Fibroblast of mammary gland (primary cell): Measurements from ENCODE around the gene VEGFA.
A peak's percentile ranks its signal among the peaks of the same experiment; 100 is the strongest.

Source experiments
- DNase-seq: peaks from one replicate; pipeline ENCODE4 v3.0.0-alpha.2; 2010; ENCODE audit warnings: low read depth
- H3K4me3 ChIP-seq: 2 replicates; pipeline ENCODE4 v1.5.1; 2011; ENCODE audit warnings: low read depth, mild to moderate bottlenecking, low read length, moderate library complexity; ENCODE audit not compliant: control insufficient read depth
- TF ChIP-seq, protein P1 (sequence below): conservative IDR thresholded peaks from 2 replicates; pipeline ENCODE4 v1.5.1; 2011; ENCODE audit warnings: low read depth, low read length, inconsistent platforms; ENCODE audit not compliant: control insufficient read depth, insufficient read depth

The VEGFA gene

DNA sequence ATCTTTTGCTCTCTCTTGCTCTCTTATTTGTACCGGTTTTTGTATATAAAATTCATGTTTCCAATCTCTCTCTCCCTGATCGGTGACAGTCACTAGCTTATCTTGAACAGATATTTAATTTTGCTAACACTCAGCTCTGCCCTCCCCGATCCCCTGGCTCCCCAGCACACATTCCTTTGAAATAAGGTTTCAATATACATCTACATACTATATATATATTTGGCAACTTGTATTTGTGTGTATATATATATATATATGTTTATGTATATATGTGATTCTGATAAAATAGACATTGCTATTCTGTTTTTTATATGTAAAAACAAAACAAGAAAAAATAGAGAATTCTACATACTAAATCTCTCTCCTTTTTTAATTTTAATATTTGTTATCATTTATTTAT lies 15.9 kb downstream of the VEGFA start:
- H3K4me3 ChIP-seq, result no peak overlapping the region
- TF ChIP-seq, protein P1, sequence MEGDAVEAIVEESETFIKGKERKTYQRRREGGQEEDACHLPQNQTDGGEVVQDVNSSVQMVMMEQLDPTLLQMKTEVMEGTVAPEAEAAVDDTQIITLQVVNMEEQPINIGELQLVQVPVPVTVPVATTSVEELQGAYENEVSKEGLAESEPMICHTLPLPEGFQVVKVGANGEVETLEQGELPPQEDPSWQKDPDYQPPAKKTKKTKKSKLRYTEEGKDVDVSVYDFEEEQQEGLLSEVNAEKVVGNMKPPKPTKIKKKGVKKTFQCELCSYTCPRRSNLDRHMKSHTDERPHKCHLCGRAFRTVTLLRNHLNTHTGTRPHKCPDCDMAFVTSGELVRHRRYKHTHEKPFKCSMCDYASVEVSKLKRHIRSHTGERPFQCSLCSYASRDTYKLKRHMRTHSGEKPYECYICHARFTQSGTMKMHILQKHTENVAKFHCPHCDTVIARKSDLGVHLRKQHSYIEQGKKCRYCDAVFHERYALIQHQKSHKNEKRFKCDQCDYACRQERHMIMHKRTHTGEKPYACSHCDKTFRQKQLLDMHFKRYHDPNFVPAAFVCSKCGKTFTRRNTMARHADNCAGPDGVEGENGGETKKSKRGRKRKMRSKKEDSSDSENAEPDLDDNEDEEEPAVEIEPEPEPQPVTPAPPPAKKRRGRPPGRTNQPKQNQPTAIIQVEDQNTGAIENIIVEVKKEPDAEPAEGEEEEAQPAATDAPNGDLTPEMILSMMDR, result no peak
- DNase-seq, result no peak

DNA sequence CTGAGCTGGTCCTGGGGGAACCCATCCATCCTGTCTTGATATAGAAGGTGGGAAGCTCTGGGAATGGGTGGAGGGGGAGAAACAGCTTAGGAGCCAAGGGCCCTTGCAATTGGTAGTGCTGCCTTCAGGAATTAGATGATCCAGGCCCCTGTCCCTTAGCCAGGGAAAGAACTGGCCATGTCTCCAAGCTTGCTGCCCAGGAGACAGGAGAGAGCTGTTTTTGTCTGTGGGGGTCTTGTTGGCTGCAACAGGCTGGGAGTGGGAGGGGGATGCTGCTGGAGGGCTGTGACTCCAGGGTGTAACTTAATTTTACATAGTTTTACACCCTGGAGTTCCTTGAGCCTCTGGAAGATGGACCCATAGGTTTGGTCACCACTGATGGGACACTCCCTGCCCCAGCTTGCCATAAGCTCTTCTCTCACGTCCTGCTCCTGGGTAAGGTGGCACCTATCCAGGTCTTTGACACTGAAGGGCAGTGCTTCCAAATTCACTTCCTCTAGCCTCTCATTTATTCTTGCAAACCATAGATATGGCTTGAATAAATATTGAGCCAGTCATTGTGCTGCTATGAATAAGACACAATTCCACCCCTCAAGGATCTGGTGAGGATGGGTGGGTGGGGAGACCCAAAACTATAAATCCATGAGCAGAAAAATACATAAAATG lies 16.8 kb downstream of the VEGFA start:
- TF ChIP-seq, protein P1, result no peak
- no peak overlapping the region for H3K4me3 ChIP-seq
- no peak for DNase-seq

DNA sequence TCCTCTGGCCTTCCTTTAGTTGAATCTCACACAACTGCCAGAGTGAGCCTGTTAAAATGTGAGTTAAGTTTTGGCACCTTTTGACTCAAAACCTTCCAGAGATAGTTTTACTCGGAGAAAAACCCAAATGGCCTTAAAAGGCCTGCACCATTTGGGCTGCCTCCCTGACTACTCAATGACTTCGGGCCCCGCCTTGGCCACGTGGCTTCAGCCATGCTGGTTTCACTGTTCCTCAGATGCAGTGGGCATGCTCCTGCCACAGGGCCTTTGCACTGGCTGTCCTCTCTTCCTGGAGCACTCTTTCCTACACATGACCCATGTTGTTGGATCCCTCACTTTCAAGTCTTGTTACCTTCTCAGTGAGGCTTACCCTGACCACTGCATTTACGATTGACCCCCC lies 18.3 kb downstream of the VEGFA start:
- DNase-seq, result no peak
- H3K4me3 ChIP-seq, result no peak overlapping the region
- TF ChIP-seq, protein P1, result no peak

DNA sequence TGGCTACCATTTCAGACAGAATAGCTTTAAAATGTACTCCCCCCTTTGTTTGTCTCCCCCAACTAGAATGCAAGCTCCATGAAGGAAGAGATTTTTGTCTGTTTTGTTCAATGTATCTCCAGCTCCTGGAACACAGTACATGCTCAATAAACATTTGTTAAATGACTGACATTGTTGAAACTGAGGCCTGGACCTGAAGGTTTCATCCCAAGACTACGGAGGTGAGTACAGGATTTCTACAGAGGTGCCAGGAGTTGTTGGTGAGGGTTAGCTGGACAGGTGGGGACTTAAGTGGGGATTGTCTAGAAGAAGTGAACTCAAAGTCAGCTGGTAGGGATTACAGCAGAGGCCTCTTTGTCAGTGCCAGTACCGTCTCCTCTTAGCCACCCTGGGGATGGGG lies 19.4 kb downstream of the VEGFA start:
- DNase-seq, result no peak
- TF ChIP-seq, protein P1, result no peak
- no peak overlapping the region for H3K4me3 ChIP-seq

DNA sequence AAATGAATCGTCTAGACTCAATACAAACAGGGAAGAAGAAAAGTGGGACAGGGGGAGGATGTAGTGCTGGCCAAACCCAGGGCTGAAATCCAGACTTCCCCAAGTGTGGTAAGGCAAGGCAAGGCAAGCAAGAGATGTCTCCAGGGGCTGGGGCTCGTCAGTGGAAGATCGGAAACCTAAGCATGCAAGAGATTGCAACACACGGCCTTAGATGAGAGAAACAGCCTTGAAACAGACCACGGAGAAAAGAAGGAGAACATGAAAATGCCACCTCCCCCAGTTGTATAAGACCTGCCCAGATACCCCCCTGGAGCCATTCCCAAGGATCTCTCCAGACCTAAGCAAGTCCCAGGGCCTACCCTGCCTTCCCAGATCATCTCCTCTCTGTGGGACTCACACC lies 20.0 kb downstream of the VEGFA start:
- no peak overlapping the region for H3K4me3 ChIP-seq
- TF ChIP-seq, protein P1, result no peak
- DNase-seq, result peak; percentile 83

DNA sequence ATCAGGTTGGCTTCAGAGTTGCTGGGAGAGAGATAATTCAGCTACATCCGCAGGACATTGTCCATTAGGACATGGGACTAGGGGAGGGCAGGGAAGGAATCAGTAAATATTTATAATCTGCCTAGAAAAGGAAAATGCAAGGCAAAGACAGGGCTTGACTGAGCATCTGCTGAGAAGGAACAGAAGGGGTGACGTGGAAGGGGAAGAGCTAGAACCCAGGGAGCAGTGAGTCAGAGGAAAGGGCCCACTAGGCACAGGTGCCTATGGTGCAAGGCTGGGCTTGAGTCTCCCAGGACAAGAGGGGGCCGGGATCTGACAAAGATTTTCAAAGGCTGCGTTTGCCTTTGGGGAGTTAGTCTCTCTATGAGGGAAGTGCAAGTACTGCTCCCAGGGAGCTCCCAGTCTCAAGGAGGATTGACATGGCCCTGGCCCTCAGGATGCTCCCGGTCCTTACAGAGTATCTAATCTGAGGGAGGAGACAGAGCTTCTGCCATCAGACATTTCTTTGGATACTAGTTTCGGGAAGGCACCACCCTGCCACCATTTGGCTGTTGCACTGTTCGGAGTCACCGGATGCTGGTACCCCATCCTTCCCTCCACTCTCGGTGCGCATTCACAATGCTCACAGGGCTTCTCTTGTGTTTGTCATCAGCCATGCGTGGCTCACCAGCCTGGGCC lies 21.9 kb downstream of the VEGFA start:
- no peak for DNase-seq
- TF ChIP-seq, protein P1, result no peak
- no peak overlapping the region for H3K4me3 ChIP-seq
